GM21528 (cell line): ENCODE measurements around the gene PYGO2.

Experiments
- ATAC-seq: cut with Tn5 transposase; IDR thresholded peaks from one replicate; pipeline ENCODE4 v1.9.1; 2021; ENCODE audit warnings: mild to moderate bottlenecking, moderate library complexity; ENCODE audit not compliant: unreplicated experiment, low FRiP score

PYGO2 gene

DNA sequence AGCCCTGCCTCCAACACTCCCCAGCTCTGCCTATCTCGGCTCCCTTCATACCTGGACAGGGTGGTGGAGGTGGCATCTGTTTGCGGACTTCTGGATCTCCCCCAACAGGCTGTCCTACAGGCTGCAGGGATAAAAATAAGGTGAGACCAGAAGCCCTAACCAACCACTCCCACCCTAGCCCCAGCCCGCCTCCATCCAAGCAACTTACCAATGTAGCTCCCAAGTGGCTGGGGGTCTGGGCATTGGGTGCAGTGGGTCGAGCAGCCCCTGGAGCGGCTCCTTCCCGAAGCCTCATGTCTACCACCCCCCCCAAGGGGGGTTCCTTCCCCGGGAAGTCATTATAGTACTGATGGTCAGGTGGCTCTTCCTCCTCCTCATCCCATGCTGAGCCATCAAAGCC, 4.5 kb upstream of the PYGO2 start:
- ATAC-seq: no peak

DNA sequence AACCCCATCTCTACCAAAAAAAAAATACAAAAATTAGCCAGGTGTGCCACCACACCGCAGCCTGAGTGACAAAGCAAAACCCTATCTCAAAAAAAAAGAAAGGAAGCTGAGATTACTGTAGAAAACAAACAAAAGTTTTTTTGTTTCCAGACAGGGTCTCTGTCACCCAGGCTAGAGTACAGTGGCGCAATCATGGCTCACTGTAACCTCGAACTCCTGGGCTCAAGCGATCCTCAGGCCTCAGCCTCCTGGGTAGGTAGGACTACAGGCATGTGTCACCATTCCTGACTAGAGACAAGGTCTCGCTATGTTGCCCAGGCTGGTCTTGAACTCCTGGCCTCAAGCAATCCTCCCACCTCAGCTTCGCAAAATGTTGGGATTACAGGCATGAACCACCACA, 2.8 kb upstream of the PYGO2 start:
- ATAC-seq: no peak

GRCh38 chr1:154963643-154964042, 2.1 kb upstream of the PYGO2 start:
- no peak for ATAC-seq

DNA sequence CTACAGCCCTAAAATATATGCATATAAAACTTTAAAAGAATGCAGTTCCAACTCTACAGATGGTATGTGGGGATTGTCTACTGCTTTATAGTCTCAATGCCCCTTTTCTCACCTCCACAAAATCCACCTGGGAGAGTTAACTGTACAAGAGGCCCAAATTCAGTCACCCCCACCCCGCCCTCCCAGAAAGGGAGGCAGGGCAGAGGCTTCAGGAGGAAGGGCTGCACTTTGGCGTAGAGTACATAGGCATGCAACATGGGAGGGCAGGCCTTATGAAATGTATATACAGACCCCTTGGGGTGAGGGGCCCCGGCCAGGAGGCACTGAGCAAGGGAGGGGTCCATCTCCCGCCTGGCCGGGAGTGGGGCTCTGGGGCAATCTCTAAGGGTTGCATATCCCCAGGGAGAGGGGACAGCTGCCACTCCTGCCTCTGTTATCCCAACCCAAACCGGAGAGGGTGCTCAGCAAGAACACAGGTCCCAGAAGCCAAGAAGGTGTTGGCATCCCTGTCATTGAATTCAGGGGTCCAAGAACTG, 1.3 kb upstream of the PYGO2 start:
- ATAC-seq: no peak

- ATAC-seq: no peak
Observed at GRCh38 chr1:154962156-154962749, 671 bp upstream of the PYGO2 start.

GRCh38 chr1:154960446-154961136, 991 bp downstream of the PYGO2 start:
- no peak for ATAC-seq

DNA sequence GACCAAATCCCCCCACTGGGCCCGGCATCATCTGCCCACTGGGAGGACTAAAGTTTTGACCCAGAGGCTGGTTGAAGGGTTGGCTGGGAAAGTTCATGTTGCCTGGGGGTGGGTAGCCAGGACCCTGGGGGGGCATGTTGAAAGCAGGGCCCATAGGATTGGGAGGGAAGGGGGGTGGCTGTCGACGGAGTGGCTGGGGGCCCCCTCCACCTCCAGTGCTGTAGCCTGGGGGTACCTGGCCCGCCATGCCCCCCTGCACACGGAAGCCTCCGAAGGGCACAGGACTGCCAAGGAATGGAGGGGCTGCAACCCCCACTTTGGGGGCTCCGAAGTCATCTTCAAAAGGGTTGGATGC, 2.2 kb downstream of the PYGO2 start:
- ATAC-seq: no peak

GRCh38 chr1:154958681-154959425, 2.7 kb downstream of the PYGO2 start:
- no peak for ATAC-seq

GRCh38 chr1:154958036-154958435, 3.5 kb downstream of the PYGO2 start:
- ATAC-seq: no peak

DNA sequence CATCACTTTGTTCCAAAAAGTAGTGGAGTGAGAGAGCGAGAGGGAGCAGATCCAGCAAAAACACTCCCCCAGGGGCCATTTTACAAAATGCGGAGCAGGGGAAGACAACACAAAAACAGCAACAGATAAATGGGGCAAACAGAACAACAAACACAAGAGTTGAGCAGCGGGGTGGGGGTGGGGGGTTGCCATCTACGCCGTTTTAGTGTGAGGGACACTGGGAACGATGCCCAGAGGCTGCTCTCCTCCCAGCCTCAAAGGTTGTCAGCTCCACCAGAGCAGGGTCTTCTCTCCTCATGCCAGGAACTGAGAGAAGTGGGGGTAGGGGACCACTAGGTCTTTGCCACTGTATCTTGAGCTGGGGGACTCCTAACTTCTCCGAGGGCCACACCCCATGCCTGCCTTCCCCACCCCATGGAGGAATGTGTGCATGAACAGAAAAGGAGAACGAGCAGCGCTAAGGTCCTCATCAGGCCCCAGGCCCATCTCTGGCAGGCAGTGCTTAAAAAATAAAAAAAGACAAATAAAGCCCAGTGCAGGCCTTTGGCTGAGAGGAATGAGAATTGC, 4.4 kb downstream of the PYGO2 start:
- ATAC-seq: no peak

GRCh38 chr1:154956544-154956941, 5.0 kb downstream of the PYGO2 start:
- no peak for ATAC-seq

- peak; percentile 61 for ATAC-seq
Observed at GRCh38 chr1:154955718-154956543, 5.7 kb downstream of the PYGO2 start, which contains the start of gene PBXIP1. Gene PBXIP1 (minus strand): TSS chr1:154956099. CDS start chr1:154953721, 2,378 bp downstream.

- ATAC-seq: peak; percentile 46
Observed at GRCh38 chr1:154955039-154955717, 6.4 kb downstream of the PYGO2 start.

DNA sequence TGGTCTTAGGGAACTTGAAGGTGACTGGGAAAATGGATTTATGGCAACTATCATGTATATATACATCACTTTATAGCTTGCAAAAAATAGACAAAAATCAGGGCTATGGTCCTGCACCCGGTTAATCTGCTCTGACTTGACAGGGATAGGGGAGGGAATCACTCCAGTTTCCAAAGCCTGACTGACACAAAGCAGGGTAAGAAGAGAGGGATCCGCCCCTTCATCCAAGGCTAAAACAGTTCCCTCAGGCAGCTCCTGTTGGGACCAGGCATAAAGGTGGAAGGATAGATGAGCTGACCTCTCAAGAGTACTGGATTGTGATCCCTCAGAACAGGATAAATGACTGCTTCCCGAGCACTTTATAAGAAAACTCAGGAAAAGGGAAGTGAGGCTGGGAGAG, 7.0 kb downstream of the PYGO2 start:
- no peak for ATAC-seq

DNA sequence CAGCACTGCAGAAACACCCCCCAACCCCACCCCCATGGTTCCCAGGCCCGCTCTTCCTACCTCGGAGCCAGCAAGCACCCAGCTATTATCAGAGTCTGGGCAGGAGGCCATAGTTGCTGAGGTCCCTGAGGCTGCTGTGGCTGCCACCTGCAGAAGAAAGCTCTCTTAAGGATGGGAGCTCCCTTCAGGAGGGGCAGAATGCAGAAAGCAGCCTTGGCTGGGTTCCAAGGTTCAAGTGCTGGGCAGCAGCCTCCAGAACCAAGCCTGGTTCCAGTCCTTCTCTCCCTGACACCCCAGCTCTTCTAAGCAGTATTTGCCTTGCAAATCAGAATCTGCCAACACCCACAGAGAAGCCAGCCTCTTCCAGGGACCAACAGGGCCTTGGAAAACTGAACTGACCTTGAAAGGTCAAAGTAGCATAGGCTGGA, 8.0 kb downstream of the PYGO2 start:
- no peak for ATAC-seq

DNA sequence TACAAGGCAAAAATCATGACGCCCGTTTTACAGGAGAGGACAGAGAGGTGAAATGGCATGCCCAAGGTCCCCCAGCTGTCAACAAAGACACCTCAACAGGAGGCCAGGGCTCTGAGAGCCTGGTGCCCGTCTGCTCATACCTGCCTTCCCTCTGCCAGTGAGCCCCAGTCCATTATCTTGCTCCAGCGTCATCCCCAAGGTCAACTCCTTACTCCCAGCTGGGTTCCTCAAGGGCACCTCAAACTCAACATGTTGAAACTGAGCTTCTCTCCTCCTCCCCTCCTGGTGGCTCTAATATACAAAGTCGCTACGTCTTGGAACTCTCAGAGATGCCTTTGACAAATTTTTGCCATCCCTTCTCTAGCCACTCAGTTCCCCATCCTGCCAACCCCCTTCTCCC, 8.9 kb downstream of the PYGO2 start:
- ATAC-seq: no peak

DNA sequence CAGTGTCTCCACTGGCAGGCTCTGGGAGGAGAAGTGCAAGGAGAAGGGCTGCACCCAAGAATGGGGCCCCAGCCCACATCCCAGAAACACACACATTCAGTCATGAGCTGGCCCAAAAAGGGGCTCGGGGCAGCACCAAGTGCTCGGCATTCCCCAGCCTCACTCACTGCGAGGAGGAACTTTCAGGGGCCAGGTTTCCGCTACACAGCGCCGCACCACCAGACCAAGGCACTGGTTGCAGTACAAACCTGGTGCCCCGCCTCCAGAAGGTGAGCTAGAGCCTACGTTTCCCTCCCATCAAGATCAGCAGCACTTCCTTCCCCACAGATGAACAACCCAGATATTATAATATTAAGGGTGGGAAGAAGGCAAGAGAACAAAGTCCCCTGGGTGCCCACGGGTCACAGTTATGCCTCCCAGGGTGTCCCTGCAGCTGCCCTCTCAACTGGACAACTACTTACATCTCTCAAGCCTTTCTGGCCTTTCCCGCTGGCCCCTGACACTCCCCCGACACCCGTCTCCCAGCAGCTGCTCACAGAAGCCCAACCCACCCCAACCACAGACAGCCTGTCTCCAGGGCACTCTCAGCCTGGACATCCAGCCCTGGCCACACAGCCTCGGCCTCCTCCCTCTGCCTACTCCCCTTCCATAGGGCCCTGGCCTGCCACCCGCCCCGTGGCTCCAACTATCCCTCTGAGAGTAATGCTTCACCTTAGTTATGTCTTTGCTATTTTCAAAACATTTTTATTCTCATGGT, 9.5 kb downstream of the PYGO2 start:
- ATAC-seq: no peak

GRCh38 chr1:154948079-154948478, 13.5 kb downstream of the PYGO2 start:
- ATAC-seq: no peak
